ENCODE data around the gene SPACDR. TPM values are rescaled to one million over a fixed set of nuclear protein-coding genes. Genes with fewer than 3 reads are reported as not detected.

The SPACDR gene
- polyA plus RNA-seq, 1 donor from 2014 or later, result not detected

GRCh38 chr7:100483722-100484672 is 19.9 kb upstream of the SPACDR start, which contains the start of gene NYAP1:
Gene NYAP1, plus strand, starts transcription at chr7:100483927. Its CDS starts 1,385 bp downstream, at chr7:100485312.
- Histone ChIP-seq H3K4me3 (ENCODE audit: low read length) (peak within 1 kb of the TSS; percentile 83), H2AFZ (ENCODE audit: low read depth, low read length) (peak within 1 kb of the TSS; percentile 84), H4K20me1 (ENCODE audit: insufficient read depth) (no peaks in the 10 kb centered on the region), H3F3A (ENCODE audit: insufficient read depth, low read length, poor library complexity, severe bottlenecking) (no peaks in the 10 kb centered on the region), H3K9me2 (ENCODE audit: insufficient read depth, low read length) (no peaks in the 10 kb centered on the region), H3K4me2 (ENCODE audit: low read length) (peak within 1 kb of the TSS; percentile 76), H3K9me3 (ENCODE audit: low read length) (no peaks in the 10 kb centered on the region), H3K79me2 (replicated peaks; ENCODE audit: insufficient read depth, low read length) (peaks cover 32% of the 10 kb centered on the region), H3K27ac (ENCODE audit: low read length) (peak within 1 kb of the TSS; percentile 85), H3K27me3 (ENCODE audit: insufficient read depth, low read depth, low read length) (no peaks in the 10 kb centered on the region), H3K36me3 (ENCODE audit: insufficient read depth, low read length) (no peaks in the 10 kb centered on the region), H3K9ac (ENCODE audit: low read length) (peak within 1 kb of the TSS; percentile 97)
- TF ChIP-seq MXI1 (conservative IDR thresholded peaks at IDR 0.05; ENCODE audit: poor library complexity, severe bottlenecking) (no peak), RAD21 (conservative IDR thresholded peaks at IDR 0.05) (no peak), TAF1 (IDR thresholded peaks at IDR 0.05; ENCODE audit: low read depth) (peak; percentile 56), EZH2 (IDR thresholded peaks at IDR 0.05; ENCODE audit: borderline replicate concordance, insufficient read depth, low read length, poor library complexity, severe bottlenecking) (no peak), POLR2AphosphoS5 (IDR thresholded peaks at IDR 0.05) (peak; percentile 54), CTCF (IDR thresholded peaks at IDR 0.05; ENCODE audit: poor library complexity, severe bottlenecking) (no peak), SMC3 (conservative IDR thresholded peaks at IDR 0.05; ENCODE audit: poor library complexity) (no peak)
- TF ChIP-seq, protein P1, sequence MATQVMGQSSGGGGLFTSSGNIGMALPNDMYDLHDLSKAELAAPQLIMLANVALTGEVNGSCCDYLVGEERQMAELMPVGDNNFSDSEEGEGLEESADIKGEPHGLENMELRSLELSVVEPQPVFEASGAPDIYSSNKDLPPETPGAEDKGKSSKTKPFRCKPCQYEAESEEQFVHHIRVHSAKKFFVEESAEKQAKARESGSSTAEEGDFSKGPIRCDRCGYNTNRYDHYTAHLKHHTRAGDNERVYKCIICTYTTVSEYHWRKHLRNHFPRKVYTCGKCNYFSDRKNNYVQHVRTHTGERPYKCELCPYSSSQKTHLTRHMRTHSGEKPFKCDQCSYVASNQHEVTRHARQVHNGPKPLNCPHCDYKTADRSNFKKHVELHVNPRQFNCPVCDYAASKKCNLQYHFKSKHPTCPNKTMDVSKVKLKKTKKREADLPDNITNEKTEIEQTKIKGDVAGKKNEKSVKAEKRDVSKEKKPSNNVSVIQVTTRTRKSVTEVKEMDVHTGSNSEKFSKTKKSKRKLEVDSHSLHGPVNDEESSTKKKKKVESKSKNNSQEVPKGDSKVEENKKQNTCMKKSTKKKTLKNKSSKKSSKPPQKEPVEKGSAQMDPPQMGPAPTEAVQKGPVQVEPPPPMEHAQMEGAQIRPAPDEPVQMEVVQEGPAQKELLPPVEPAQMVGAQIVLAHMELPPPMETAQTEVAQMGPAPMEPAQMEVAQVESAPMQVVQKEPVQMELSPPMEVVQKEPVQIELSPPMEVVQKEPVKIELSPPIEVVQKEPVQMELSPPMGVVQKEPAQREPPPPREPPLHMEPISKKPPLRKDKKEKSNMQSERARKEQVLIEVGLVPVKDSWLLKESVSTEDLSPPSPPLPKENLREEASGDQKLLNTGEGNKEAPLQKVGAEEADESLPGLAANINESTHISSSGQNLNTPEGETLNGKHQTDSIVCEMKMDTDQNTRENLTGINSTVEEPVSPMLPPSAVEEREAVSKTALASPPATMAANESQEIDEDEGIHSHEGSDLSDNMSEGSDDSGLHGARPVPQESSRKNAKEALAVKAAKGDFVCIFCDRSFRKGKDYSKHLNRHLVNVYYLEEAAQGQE (IDR thresholded peaks at IDR 0.05; ENCODE audit: borderline replicate concordance), result peak; percentile 46

DNA sequence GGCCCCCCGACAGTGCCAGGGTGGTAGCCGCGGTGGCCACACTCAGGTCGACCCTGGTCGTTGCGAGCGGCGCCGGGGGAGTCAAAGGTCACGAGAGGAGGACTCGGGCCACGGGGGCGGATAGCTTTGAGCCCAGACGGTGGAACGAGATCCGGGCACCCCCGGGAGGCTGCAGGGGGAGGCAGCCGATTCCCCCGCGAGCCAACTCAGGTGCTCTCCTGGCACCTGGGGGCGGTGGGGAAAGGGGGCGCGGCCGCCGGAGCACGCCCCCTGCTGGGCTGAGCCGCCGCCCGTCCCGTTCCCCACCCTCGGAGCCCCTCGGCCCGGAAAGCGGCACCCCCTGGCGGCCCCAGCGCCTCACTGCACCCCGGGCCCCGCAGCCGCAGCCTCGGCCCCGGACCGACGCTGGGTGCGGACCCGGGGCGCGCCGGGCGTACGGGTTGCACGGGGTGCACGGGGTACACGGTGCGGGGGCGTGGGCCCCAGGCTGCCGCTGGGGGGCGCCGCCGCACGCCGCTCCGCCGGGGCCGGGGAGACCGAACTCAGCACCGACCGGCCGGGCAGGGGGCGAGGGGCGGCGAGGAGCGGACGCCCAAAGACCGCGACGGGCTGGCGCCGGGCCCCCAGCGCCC is 19.1 kb upstream of the SPACDR start:
- H3F3A ChIP-seq (ENCODE audit: insufficient read depth, low read length, poor library complexity, severe bottlenecking), result no peaks in the 10 kb centered on the region
- TF ChIP-seq TAF1 (IDR thresholded peaks at IDR 0.05; ENCODE audit: low read depth) (no peak), RAD21 (conservative IDR thresholded peaks at IDR 0.05) (peak; percentile 77), EP300 (conservative IDR thresholded peaks at IDR 0.05; ENCODE audit: poor library complexity, severe bottlenecking) (peak; percentile 25), EZH2 (IDR thresholded peaks at IDR 0.05; ENCODE audit: borderline replicate concordance, insufficient read depth, low read length, poor library complexity, severe bottlenecking) (no peak), CTCF (IDR thresholded peaks at IDR 0.05; ENCODE audit: poor library complexity, severe bottlenecking) (peak; percentile 99), SMC3 (conservative IDR thresholded peaks at IDR 0.05; ENCODE audit: poor library complexity) (peak; percentile 83), MXI1 (conservative IDR thresholded peaks at IDR 0.05; ENCODE audit: poor library complexity, severe bottlenecking) (peak; percentile 75), POLR2AphosphoS5 (IDR thresholded peaks at IDR 0.05) (no peak)
- TF ChIP-seq, protein P1 (IDR thresholded peaks at IDR 0.05; ENCODE audit: borderline replicate concordance), result no peak
- peak overlapping the region; percentile 97 for H3K9ac ChIP-seq (ENCODE audit: low read length)
- H3K4me2 ChIP-seq (ENCODE audit: low read length), result peak overlapping the region; percentile 1
- H3K4me3 ChIP-seq (ENCODE audit: low read length), result peak overlapping the region; percentile 83
- peak overlapping the region; percentile 85 for H3K27ac ChIP-seq (ENCODE audit: low read length)
- peaks cover 27% of the 10 kb centered on the region for H3K79me2 ChIP-seq (replicated peaks; ENCODE audit: insufficient read depth, low read length)
- no peaks in the 10 kb centered on the region for H3K9me2 ChIP-seq (ENCODE audit: insufficient read depth, low read length)
- H4K20me1 ChIP-seq (ENCODE audit: insufficient read depth), result no peaks in the 10 kb centered on the region
- H3K27me3 ChIP-seq (ENCODE audit: insufficient read depth, low read depth, low read length), result no peaks in the 10 kb centered on the region
- no peaks in the 10 kb centered on the region for H3K9me3 ChIP-seq (ENCODE audit: low read length)
- peak overlapping the region; percentile 49 for H2AFZ ChIP-seq (ENCODE audit: low read depth, low read length)
- H3K36me3 ChIP-seq (ENCODE audit: insufficient read depth, low read length), result no peaks in the 10 kb centered on the region

All from neural cell (in vitro differentiated cells).